K562 (cell line): ENCODE results near the gene MRPL40. TPM values are rescaled to one million over a fixed set of nuclear protein-coding genes. Genes with fewer than 3 reads are reported as not detected.
A peak's percentile ranks its signal among the peaks of the same experiment; 100 is the strongest.

ENCODE experiments used
- ARHGAP35 ChIP-seq: fragments of 450-650 bp; IDR thresholded peaks from 2 replicates; pipeline ENCODE4 v1.6.1; 2018; ENCODE audit not compliant: partially characterized antibody
- DIDO1 ChIP-seq: fragments of 450-650 bp; IDR thresholded peaks from 2 replicates; pipeline ENCODE4 v1.6.1; 2016; ENCODE audit warnings: low read depth, missing biosample characterization, missing genetic modification characterization
- FOXM1 ChIP-seq, 2 experiments: fragments of 450-650 bp in 1 of 2; sonication (generic) in 1 of 2; formaldehyde crosslinking in 1 of 2; IDR thresholded peaks; 2 replicates each; pipeline versions ENCODE4 v1.6.1 to v1.9.0; 2017 to 2022; ENCODE audit warnings: low read depth in 2 of 2, mild to moderate bottlenecking in 2 of 2, missing genetic modification reagents in 1 of 2, moderate library complexity in 1 of 2
- GABPB1 ChIP-seq: sonication (generic); formaldehyde crosslinking; IDR thresholded peaks from 2 replicates; pipeline ENCODE4 v1.8.0; 2022; ENCODE audit warnings: mild to moderate bottlenecking, missing genetic modification reagents
- IFI16 ChIP-seq: fragments of 250-450 bp; sonication (Bioruptor Pico); IDR thresholded peaks from 2 replicates; pipeline ENCODE4 v2.1.2; 2022; ENCODE audit warnings: mild to moderate bottlenecking, inconsistent platforms
- JUND ChIP-seq, 2 experiments: IDR thresholded peaks; 2 replicates in 1 of 2; 3 replicates in 1 of 2; pipeline ENCODE4 v1.6.1; 2011; ENCODE audit warnings: borderline replicate concordance in 2 of 2, low read depth in 2 of 2, low read length in 2 of 2, improper control_type of control experiment in 1 of 2, missing biosample characterization in 1 of 2, missing genetic modification characterization in 1 of 2, missing genetic modification reagents in 1 of 2
- PHF8 ChIP-seq: fragments of 200-600 bp; sonication (generic); IDR thresholded peaks from 2 replicates; pipeline ENCODE4 v1.6.1; 2012; ENCODE audit warnings: mixed run types, mild to moderate bottlenecking, inconsistent platforms, low read length, moderate library complexity, borderline replicate concordance
- RB1 ChIP-seq: fragments of 450-650 bp; IDR thresholded peaks from 2 replicates; pipeline ENCODE4 v1.6.1; 2017; ENCODE audit warnings: low read depth, mild to moderate bottlenecking
- SIN3B ChIP-seq: fragments of 450-650 bp; IDR thresholded peaks from 2 replicates; pipeline ENCODE4 v1.6.1; 2017; ENCODE audit warnings: low read depth, mild to moderate bottlenecking, moderate library complexity
- SP1 ChIP-seq: sonication (generic); formaldehyde crosslinking; IDR thresholded peaks from 2 replicates; pipeline ENCODE4 v1.8.1; 2022; ENCODE audit warnings: mild to moderate bottlenecking, missing genetic modification reagents
- TGIF2 ChIP-seq: sonication (generic); formaldehyde crosslinking; IDR thresholded peaks from 2 replicates; pipeline ENCODE4 v1.8.1; 2022; ENCODE audit warnings: mild to moderate bottlenecking, missing genetic modification reagents, moderate library complexity
- U2AF1 ChIP-seq: fragments of 200-400 bp; formaldehyde crosslinking; optimal IDR thresholded peaks from 2 replicates; pipeline ENCODE3; 2017; ENCODE audit warnings: mild to moderate bottlenecking, low read depth, low read length, moderate library complexity
- ZNF76 ChIP-seq: fragments of 250-450 bp; sonication (Bioruptor Pico); IDR thresholded peaks from 2 replicates; pipeline ENCODE4 v1.4.0; 2020; ENCODE audit warnings: mild to moderate bottlenecking, moderate library complexity, borderline replicate concordance
- polyA plus RNA-seq, 8 experiments: library from polyadenylated mRNA; depleted of rRNA in 4 of 8; stranded (reverse) in 5 of 8; unstranded in 3 of 8; fragments of >200 nt; fragmentation: Nextera tagmentation in 2 of 8; fragmentation: Illumina TruSeq in 1 of 8; extraction: Ambion mirVana in 2 of 8; extraction: Trizol in 1 of 8; gene quantifications; 2 replicates each; pipeline versions ENCODE4 v1.2.1 to v1.2.3, GENCODE V29; 2011 to 2014; ENCODE audit warnings: inconsistent platforms in 1 of 8, missing spikeins in 1 of 8
- total RNA-seq, 7 experiments: library from RNA; depleted of rRNA in 6 of 7; stranded (reverse); fragments of >200 nt in 6 of 7; fragmentation: Illumina TruSeq in 2 of 7; extraction: Trizol in 2 of 7; gene quantifications; 2 replicates each; pipeline versions ENCODE4 v1.2.1 to v1.2.3, GENCODE V29; 2011 to 2021; ENCODE audit warnings: low replicate concordance in 1 of 7
- TF ChIP-seq, protein P1 (sequence below): fragments of 250-450 bp; sonication (Bioruptor Pico); IDR thresholded peaks from 2 replicates; pipeline ENCODE4 v1.4.0; 2020
- TF ChIP-seq, protein P2 (sequence below): sonication (generic); formaldehyde crosslinking; IDR thresholded peaks from 2 replicates; pipeline ENCODE4 v1.8.1; 2023; ENCODE audit warnings: mild to moderate bottlenecking, missing genetic modification reagents, moderate library complexity
- TF ChIP-seq, protein P3 (sequence below): sonication (generic); formaldehyde crosslinking; IDR thresholded peaks from 2 replicates; pipeline ENCODE4 v1.8.0; 2022; ENCODE audit warnings: mild to moderate bottlenecking, missing genetic modification reagents, borderline replicate concordance

Gene MRPL40
- total and polyA plus RNA-seq, 9 of the 15 experiments (the other 6 are each of a cell fraction or from before 2014, with no cell fraction given), result 132 to 652 (median 208) TPM

- TF ChIP-seq, protein P1, sequence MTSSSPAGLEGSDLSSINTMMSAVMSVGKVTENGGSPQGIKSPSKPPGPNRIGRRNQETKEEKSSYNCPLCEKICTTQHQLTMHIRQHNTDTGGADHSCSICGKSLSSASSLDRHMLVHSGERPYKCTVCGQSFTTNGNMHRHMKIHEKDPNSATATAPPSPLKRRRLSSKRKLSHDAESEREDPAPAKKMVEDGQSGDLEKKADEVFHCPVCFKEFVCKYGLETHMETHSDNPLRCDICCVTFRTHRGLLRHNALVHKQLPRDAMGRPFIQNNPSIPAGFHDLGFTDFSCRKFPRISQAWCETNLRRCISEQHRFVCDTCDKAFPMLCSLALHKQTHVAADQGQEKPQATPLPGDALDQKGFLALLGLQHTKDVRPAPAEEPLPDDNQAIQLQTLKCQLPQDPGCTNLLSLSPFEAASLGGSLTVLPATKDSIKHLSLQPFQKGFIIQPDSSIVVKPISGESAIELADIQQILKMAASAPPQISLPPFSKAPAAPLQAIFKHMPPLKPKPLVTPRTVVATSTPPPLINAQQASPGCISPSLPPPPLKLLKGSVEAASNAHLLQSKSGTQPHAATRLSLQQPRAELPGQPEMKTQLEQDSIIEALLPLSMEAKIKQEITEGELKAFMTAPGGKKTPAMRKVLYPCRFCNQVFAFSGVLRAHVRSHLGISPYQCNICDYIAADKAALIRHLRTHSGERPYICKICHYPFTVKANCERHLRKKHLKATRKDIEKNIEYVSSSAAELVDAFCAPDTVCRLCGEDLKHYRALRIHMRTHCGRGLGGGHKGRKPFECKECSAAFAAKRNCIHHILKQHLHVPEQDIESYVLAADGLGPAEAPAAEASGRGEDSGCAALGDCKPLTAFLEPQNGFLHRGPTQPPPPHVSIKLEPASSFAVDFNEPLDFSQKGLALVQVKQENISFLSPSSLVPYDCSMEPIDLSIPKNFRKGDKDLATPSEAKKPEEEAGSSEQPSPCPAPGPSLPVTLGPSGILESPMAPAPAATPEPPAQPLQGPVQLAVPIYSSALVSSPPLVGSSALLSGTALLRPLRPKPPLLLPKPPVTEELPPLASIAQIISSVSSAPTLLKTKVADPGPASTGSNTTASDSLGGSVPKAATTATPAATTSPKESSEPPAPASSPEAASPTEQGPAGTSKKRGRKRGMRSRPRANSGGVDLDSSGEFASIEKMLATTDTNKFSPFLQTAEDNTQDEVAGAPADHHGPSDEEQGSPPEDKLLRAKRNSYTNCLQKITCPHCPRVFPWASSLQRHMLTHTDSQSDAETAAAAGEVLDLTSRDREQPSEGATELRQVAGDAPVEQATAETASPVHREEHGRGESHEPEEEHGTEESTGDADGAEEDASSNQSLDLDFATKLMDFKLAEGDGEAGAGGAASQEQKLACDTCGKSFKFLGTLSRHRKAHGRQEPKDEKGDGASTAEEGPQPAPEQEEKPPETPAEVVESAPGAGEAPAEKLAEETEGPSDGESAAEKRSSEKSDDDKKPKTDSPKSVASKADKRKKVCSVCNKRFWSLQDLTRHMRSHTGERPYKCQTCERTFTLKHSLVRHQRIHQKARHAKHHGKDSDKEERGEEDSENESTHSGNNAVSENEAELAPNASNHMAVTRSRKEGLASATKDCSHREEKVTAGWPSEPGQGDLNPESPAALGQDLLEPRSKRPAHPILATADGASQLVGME (CRISPR knock-in tag), result peak; percentile 68; the same call in 1 of the 2 replicates
- peak; percentile 45; the same call in 1 of the 2 replicates for TF ChIP-seq ZNF76 (CRISPR knock-in tag)
- no peak for TF ChIP-seq GABPB1
- TF ChIP-seq, protein P2, sequence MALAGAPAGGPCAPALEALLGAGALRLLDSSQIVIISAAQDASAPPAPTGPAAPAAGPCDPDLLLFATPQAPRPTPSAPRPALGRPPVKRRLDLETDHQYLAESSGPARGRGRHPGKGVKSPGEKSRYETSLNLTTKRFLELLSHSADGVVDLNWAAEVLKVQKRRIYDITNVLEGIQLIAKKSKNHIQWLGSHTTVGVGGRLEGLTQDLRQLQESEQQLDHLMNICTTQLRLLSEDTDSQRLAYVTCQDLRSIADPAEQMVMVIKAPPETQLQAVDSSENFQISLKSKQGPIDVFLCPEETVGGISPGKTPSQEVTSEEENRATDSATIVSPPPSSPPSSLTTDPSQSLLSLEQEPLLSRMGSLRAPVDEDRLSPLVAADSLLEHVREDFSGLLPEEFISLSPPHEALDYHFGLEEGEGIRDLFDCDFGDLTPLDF (CRISPR knock-in tag), result peak; percentile 91
- TF ChIP-seq, protein P3, sequence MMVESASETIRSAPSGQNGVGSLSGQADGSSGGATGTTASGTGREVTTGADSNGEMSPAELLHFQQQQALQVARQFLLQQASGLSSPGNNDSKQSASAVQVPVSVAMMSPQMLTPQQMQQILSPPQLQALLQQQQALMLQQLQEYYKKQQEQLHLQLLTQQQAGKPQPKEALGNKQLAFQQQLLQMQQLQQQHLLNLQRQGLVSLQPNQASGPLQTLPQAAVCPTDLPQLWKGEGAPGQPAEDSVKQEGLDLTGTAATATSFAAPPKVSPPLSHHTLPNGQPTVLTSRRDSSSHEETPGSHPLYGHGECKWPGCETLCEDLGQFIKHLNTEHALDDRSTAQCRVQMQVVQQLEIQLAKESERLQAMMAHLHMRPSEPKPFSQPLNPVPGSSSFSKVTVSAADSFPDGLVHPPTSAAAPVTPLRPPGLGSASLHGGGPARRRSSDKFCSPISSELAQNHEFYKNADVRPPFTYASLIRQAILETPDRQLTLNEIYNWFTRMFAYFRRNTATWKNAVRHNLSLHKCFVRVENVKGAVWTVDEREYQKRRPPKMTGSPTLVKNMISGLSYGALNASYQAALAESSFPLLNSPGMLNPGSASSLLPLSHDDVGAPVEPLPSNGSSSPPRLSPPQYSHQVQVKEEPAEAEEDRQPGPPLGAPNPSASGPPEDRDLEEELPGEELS (CRISPR knock-in tag), result no peak
- TF ChIP-seq IFI16 (CRISPR knock-in tag), result no peak
- no peak for TF ChIP-seq FOXM1 (IDR thresholded peaks at IDR 0.05; ENCODE audit: low read depth)
- no peak for TF ChIP-seq FOXM1 (CRISPR knock-in tag; IDR thresholded peaks at IDR 0.05; ENCODE audit: low read depth)
- peak; percentile 35; the same call in 1 of the 2 replicates for TF ChIP-seq PHF8
- TF ChIP-seq SP1 (CRISPR knock-in tag), result no peak
- TF ChIP-seq U2AF1, result no peak
- TF ChIP-seq DIDO1 (tag), result peak; percentile 46; the same call in 1 of the 2 replicates
- TF ChIP-seq TGIF2 (CRISPR knock-in tag), result no peak
- no peak for TF ChIP-seq ARHGAP35
- TF ChIP-seq JUND (IDR thresholded peaks at IDR 0.05; ENCODE audit: borderline replicate concordance, low read depth, low read length), result no peak
- TF ChIP-seq JUND (tag; IDR thresholded peaks at IDR 0.05; ENCODE audit: borderline replicate concordance, low read depth, low read length), result no peak
- no peak for TF ChIP-seq SIN3B
- no peak for TF ChIP-seq RB1
Measured at GRCh38 chr22:19430890-19431541, 1.3 kb upstream of the MRPL40 start (continued).
